C1 segment of cervical spinal cord (tissue), 14 donors: Measurements from ENCODE around the gene EVA1A.

Experiments used
- DNase-seq, 14 donors: peaks; one replicate each; lab custom pipeline; 2025; lab: John Stamatoyannopoulos, UW

EVA1A gene

DNA sequence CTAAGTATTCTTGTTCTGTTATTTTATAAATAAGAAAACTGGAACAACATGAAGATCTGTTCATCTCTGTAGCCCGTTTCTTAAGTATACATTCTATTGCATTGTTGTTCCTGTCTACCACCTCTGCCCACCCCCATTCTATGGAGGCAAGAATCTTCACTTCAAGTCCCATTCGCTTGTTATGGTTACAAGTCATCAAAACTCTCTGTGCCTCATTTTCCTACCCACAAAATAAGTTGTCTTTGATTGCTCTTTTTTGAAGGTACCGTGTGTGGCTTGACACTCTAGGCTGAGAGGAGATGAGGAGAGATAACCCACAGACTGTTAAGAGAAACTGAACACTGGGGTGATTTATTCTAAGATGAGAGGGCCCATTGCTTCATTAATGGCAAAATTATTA is 2.9 kb upstream of the EVA1A start:
- DNase-seq, result no peak

DNA sequence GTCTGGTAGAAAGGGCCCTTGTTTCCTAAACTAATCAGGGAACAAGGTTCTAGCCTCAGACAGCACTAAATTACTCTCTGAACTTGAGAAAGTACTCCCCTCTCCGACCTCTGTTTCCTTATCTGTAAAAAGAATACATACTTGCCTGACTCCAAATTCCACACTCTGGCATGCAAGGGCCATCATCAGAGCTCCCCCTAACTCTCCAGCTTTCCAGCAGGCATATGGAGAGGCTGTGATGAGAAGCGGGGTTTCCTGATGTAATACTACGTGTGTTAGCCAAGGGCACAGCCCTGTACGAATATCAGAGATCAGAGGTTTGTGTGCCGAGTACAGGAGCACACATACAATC is 1.8 kb upstream of the EVA1A start:
- DNase-seq, result no peak

- no peak for DNase-seq
Observed at GRCh38 chr2:75561566-75562512, 1.1 kb upstream of the EVA1A start.

- no peak for DNase-seq
Observed at GRCh38 chr2:75560022-75560767, 544 bp downstream of the EVA1A start.

DNA sequence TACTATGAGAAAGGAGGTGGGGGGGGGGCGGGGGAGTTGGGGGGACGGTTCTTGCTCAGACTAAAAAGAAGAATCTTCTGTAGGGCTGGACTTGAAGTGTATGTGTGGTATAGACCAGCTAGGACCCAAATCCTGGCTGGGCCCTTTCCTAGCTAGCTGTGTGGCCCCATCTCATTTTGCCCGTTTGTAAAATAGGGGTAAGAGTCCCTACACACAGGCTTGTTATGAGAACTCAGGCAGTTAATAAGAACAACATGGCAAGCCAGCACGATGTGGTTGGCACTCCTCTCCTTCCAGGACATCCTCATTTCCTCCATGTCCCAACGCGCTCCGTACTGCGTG is 1.1 kb downstream of the EVA1A start:
- no peak for DNase-seq

DNA sequence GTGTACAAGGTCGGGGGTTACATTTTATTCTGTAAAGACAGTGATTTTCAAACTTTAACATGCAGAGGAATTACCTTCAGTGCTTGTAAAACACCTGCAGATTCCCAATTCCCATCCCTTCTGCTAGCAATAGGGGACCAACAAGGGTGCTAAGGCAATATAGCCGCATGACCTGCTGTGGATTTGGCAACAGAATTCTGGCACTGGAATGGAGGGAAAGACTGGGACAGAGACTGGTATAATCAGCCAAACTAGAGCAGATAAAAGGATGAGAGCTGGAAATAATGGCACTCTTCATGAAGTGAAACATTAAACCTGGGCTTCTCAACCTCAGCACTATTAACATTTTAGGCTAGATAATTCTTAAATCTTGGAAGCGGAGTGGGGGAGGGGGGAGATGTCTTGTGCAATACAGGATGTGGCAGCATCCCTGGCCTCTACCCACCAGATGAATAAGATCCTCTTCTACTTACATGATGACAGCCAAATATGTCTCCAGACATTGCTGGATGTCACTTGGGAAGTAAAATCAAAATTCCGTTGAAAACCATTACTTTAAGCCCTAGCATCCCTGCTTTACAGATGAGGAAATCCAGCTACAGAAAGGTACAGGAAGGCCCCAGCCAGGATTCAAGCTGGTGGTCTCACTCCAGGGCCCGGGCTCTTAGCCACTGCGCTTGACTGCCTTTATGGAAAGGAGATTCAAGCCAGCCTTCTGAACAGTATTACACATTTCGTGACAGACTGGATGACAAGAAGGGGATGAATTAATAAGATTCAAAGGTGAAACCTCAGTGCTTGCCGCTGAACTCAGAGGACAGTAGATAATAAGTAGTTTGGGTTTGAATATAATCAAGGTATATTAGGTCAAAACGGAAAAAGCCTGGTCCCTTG is 1.7 kb downstream of the EVA1A start:
- no peak for DNase-seq

GRCh38 chr2:75558136-75558535 is 2.6 kb downstream of the EVA1A start:
- DNase-seq, result no peak

GRCh38 chr2:75557474-75558133 is 3.1 kb downstream of the EVA1A start:
- DNase-seq, result no peak

- no peak for DNase-seq
Observed at GRCh38 chr2:75556679-75557366, 3.9 kb downstream of the EVA1A start.

GRCh38 chr2:75555701-75556100 is 5.0 kb downstream of the EVA1A start:
- DNase-seq, result no peak

GRCh38 chr2:75553935-75554531 is 6.7 kb downstream of the EVA1A start:
- no peak for DNase-seq

DNA sequence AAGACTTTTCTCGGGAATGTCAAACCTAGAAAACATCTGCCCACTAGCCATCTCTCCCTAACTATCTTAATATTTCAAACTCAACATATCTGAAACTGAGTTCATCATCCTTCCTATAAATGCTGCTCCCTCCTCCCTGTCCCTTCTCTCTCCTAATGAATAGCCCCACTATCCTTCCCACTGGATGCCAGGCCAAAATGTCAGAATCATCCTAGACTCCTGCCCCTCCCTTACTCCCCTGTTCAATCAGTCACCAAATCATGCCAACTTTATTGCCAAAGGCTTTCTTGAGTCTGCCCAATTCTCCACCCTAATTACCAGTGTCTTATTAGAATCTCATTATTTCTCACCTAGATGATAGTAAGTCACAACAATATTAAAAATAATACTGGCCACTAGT is 8.5 kb downstream of the EVA1A start:
- DNase-seq, result no peak

GRCh38 chr2:75551434-75551833 is 9.3 kb downstream of the EVA1A start:
- DNase-seq, result no peak

- no peak for DNase-seq
Observed at GRCh38 chr2:75549401-75550253, 11.1 kb downstream of the EVA1A start.

- no peak for DNase-seq
Observed at GRCh38 chr2:75548036-75548573, 12.6 kb downstream of the EVA1A start.

DNA sequence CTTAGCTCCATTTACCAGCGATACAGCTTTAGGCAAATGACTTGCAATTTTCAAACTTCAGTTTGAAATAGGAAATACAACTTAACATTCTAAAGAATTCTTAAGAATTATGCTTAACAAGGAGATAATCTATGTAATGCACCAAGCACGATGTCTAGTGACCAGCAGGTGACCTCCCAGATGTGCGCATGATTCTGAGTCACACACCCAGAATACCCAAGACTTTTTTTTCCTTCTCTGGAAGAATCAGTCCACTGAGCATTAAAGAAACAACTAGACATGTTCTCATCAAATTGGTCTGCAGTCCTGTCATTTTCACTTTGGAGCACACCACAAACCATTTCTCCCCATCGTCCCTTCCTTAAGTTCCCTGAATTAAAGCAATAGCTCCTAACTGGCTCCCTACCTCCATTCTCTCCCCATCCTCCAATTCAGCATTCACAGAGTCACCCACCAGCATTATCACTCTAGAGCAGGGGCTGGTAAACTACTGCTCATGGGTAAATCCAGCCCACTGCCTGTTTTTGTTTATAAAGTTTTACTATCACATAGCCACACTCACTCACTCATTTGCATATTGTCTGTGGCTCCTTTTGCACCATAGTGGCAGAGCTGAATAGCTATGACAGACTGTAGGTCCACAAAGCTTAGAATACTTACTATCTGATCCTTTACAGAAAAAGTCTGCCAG is 13.2 kb downstream of the EVA1A start:
- no peak for DNase-seq

DNA sequence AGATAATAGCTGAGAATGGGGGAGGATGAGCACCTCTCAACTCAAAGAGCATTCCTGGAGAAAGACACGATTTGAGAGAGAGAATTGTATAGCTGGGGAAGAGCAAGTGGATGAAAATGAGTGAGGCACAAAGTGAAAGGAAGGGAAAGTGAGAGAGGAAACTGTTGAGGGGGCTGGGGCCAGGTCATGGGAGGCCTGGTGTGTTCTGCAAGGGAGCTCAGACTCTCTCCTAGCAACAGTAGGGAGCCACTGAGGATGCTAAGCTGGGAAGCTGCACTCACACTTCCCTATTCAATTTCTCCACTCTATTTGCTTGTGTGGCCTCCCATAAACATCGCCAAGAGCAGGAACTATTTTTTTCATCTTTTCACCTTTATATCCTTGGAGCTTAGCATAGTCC is 14.8 kb downstream of the EVA1A start:
- DNase-seq, result no peak

DNA sequence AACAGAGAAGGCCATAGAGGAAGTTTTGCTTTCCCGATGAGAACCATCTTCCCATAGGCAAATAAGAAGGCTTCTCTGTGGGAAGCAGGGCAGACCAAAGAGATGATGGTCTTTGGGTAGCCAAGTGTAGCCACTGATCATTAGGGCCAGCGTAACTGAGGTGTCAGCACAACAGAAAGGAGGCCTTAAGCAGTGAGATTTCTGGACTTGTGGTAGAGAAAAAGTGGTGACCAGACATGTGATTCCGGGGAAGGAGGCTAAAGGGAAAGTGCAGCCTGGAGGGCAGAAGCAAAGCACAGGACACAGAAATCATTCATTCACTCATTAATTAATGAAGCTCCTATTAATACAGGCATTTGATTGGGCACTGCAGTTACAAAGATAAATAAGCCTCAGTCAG is 15.4 kb downstream of the EVA1A start:
- no peak for DNase-seq

- DNase-seq, result no peak
Observed at GRCh38 chr2:75543446-75543845, 17.3 kb downstream of the EVA1A start.
